GM20431 (cell line): Measurements from ENCODE around the gene SHROOM2.

Source experiments
- in situ Hi-C: fragments of 300-500 bp; cut with MseI, MboI; formaldehyde crosslinking; loops from one replicate; pipeline ENCODE4 v1.15.0; 2020; ENCODE audit warnings: low sequenced_read_pairs; ENCODE audit not compliant: unreplicated experiment

SHROOM2 gene

DNA sequence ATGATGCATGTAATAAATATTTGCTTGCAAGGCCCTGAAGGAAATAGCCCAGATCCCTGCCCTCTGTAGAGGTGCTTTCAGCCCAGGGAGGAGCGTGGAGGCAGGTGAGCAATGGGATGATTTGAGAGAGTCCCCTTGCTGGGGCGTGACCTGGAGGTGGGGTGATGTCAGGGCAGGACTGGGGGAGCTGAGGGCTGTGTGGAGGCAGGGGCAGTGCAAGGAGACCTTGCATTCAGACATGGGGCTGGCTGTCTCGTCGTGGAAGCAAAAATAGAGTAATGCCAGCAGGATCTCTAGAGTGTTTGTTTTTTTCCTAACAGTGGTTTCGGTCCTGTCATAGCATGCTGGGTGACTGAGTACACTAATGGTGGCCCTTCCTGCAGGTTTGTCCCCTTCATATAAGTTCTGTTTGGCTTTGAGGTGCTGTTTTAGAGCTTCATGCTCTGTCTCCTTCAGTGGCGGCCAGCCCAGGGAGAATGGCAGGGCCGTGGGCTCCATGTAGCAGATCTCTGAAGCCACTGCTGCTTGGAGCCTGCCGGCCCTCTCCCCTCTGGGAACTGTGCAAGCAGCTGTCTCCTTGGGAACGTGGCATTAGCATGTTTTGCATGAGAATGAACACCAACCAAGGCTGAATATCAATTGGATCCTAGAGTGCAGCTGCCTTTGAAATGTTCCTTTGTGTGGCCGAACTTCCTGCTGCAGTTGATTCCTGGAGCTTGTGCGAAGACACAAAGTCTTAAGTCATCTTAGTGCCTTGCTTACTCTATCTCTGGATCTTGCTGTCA, 141.7 kb downstream of the SHROOM2 start:
- in situ Hi-C loops = no loop called here

- in situ Hi-C loops = no loop called here
Observed at GRCh38 chrX:9935436-9935835, 149.2 kb downstream of the SHROOM2 start.

- in situ Hi-C loops = no loop called here
Observed at GRCh38 chrX:9937761-9938160, 151.5 kb downstream of the SHROOM2 start.

DNA sequence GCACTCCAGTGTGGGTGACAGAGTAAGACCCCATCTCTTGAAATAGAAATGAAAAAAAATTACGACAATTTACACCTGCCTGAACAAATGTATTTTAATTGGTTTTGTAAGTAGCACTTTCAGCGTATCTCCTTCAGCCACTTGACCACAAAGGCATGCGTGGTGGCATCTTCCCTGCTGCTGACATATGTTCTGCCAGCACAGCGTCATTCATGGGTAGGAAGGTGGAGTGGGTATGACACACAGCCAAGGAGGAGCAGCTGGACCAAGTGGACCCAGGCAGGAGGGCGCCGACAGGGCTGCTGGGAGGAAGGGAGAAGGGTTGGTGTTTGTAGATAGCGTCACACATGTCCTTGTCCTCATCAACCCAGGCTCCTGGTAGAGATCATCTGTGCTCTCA, 152.3 kb downstream of the SHROOM2 start:
- in situ Hi-C loops = no loop called here

DNA sequence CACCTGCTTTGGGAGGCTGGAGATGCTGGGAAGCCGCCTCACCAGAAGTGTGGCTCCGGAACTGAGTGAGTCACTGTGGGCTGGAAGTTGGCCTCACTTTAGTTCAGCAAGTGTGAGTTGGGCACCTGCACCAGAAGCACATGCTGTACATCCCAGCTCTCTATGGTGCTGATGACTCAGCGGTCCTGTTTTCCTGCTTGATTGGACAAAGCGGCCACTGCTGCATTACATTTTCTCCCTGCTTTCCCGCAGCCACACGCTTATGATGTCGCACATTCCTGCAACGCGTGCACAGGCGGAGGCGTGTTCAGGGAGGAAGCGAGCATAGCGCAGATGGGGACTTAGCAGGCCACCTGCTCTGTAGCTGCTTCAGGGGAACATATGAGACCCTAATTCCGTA, 154.2 kb downstream of the SHROOM2 start:
- in situ Hi-C loops = no loop called here

- in situ Hi-C loops = no loop called here
Observed at GRCh38 chrX:9942086-9942485, 155.9 kb downstream of the SHROOM2 start.

DNA sequence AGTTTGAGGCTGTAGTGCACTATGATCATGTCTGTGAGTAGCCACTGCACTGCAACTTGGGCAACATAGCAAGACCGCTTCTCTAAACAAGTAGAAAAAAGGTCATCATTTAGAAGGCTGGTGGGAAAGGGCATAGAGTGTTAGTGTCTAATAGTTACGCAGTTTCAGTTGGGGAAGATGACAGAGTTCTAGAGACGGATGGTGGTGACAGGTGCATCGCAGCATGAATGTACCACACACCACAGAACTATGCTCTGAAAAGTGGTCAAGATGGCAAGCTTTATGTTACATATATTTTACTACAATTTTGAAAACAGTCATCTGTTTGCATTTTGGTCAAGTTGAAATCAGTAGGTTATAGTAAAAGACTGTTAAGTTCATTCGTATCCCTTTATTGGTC, 157.2 kb downstream of the SHROOM2 start:
- in situ Hi-C loops = no loop called here

DNA sequence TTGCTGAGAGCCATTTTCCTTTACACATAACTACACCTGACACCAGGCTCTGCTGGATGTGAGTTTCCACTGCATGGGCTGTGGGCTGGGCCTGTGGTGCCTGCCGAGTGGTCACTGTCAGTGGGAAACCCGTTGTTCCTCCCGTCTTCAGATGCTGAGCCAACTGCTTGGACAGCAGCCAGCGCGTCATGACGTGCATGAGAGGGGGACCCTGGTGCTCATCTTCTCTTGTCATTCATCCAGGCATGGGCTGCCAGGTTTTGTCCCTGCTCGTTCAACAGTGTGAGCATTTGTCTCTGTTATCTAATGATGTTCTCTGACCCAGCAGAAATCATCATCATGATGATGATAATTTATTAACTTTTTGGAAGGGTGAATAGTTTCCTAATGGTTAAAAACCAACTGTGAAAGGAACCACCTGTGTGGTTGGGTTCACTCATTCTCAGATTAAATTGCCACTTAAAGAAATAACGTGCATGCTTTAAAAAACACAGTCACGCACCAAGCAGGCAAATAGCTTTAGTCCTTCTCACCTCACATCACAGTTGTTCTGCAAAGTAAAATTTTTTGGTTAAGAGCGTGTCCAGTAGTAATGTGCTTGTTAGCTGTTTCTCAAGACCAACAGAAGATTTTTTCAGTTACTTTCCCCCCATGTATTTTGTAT, 161.0 kb downstream of the SHROOM2 start:
- in situ Hi-C loops = no loop called here

DNA sequence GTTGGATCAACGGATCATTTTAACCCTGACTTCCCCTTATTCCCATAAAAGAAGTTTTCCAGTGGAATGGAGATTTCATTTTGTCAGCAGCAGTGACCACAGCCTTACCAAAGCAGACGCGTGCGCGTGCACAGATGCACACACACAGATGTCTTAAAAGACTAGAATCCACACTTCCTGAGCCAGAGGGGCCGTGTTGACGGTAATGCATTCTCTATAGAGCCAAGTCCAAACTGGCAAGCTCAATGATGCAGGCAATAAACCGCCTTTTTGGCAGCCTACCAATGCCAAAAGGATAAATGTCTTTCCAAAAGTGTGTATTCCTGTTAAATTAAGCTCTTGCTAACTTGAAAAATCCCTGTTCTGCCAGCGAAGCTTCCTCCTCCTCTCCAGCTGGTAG, 162.2 kb downstream of the SHROOM2 start:
- in situ Hi-C loops = no loop called here

DNA sequence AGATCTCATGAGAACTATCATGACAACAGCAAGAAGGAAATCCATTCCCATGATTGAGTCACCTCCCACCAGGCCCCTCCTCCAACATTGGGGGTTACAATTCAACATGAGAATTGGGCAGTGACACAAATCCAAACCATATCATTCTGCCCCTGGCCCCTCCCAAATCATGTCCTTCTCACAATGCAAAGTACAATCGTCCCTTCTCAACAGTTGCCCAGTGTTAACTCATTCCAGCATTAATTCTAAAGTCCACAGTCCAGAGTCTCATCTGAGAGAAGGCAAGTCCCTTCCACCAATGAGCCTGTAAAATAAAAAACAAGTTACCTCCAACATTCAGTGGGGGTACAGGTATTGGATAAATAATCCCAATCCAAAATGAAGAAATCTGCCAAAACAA, 166.1 kb downstream of the SHROOM2 start:
- in situ Hi-C loops = no loop called here

DNA sequence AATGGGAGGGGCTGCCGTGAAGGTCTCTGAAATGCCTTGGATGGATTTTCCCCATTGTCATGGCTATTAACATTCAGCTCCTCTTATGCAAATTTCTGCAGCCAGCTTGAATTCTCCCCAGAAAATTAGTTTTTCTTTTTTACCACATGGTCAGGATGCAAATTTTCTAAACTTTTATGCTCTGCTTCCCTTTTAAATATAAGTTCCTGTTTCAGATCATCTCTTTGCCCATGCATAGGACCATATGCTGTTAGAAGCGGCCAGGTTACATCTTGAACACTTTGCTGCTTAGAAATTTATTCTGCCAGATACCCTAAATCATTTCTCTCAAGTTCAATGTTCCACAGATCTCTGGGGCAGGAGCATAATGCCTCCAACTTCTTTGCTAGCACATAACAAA, 167.2 kb downstream of the SHROOM2 start:
- in situ Hi-C loops = no loop called here

DNA sequence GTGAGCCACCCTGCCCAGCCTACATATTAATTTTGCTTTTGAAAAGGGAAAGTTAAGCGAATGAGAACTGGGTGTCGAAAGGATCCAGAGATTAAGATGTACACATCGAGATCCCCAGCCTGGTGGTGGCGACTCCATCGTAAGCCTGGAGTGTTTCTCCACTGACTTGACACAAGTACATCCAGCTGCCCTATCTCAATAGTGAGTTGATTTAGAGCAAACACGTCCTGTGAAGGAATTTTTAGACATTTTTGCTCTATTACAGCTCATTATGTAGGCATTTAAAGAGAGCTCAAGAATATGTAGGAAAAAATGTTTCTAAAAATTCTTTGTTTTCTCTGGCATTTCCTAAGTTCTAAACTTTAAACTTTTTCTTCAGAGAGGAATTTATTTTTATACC, 169.3 kb downstream of the SHROOM2 start:
- in situ Hi-C loops = no loop called here

DNA sequence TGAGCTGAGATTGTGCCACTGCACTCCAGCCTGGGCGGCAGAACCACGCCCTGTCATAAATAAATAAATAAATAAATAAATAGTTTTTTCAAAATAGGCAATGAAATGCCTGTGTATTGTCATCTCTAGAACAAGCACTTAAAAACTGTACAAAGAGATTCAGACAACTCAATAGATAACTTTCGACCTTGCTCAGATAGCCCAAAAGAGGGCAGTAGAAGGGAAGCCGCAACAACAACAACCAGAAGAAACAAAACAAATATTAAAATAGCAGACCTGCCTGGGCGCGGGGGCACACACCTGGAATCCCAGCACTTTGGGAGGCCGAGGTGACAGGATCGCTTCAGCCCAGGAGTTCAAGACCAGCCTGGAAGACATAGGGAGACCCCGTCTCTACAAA, 171.5 kb downstream of the SHROOM2 start:
- in situ Hi-C loops = no loop called here

GRCh38 chrX:9958183-9958582, 172.0 kb downstream of the SHROOM2 start:
- in situ Hi-C loops = no loop called here

- in situ Hi-C loops = no loop called here
Observed at GRCh38 chrX:9961750-9962149, 175.5 kb downstream of the SHROOM2 start.

DNA sequence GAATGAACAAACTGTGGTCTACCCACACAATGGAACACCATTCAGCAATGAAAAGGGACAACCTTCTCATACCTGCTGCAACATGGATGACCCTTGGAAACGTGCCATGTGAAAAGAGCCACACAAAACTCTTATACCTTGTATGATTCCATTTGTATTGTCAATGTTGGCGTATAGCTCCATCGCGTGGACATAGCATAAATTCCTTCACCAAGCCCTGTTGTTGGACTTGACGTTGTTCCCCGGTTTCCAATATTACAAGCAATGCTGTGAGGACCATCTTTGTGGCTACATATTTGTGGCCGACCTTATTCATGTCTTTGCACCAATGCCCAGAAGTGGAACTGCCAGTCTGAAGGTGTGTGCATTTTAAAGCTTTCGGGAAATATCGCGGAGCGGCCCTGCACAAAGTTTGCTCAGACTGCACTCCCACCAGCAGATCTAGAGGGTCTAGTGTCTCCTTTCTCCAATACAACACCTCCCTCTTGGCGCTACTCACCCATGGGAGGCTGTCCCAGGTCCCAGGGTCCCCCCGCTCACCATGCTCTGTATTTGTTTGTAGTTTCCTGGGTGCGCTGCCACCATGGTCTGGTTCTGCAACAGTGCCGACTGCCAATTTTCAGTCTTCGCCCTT, 180.7 kb downstream of the SHROOM2 start, which contains the start of gene CLDN34:
CLDN34 (plus strand) TSS at position 584 of the 634 bp plus-strand sequence; CDS start at position 584, 0 bp downstream.
- in situ Hi-C loops = no loop called here

GRCh38 chrX:9977635-9978034, 191.4 kb downstream of the SHROOM2 start:
- in situ Hi-C loops = no loop called here

DNA sequence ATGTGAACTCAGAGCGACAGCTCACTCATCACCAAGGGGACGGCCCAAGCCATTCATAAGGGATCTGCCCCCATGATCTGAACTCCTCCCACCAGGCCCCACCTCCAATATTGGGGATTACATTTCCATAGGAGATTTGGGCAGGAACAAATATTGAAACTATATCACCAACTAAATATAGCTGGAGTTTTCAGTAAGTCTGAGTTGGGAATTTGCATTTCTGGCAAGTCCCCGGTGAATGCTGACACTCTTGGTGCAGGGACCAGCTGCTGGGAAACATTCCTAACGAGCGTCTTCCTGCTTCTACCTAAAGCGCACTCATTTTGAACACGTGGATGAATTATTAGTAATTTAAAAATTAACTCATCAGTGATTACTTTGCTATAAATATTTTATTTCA, 194.2 kb downstream of the SHROOM2 start:
- in situ Hi-C loops = no loop called here

DNA sequence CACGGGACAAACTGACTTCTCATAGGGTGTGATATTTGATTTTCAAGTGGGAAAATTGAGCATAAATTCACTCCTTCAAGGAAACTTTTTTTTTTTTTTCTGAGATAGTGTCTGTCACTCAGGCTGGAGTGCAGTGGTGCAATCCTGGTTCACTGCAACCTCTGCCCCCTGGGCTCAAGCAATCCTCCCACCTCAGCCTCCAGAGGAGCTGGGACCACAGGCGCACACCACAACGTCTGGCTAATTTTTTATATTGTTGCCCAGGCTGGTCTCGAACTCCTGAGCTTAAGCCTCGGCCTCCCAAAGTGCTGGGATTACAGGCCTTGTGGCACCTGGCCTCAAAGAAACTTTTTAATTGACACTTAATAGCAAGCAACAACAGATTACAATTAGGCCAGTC, 194.7 kb downstream of the SHROOM2 start:
- in situ Hi-C loops = no loop called here

GRCh38 chrX:9983441-9983840, 197.2 kb downstream of the SHROOM2 start:
- in situ Hi-C loops = no loop called here

DNA sequence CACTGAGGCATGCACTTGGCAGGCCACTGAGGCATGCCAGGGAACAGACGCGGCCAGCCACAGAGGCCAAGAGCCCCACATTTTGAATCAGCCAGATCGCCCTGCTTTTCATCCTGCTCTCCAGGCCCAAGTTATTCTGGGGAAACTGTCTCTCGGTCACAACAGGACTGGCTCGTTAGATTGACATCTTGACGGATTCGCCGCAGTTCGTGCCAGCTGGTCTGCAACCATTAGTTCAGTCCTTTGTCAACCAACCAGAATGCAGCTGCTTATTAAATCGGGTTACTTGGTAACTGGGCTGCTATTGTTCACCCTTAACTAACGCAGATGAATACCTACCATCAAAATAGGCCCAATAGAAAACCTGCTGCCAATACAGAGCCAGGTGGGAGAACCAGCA, 197.6 kb downstream of the SHROOM2 start:
- in situ Hi-C loops = no loop called here
